RWPE1 (cell line): ENCODE data around the gene AP4M1.

Experiments used
- CTCF ChIA-PET: fragments of 350-600 bp; sonication (Branson Sonifier 250); formaldehyde crosslinking; extraction: SDS; loops from one replicate; lab custom pipeline; 2021; lab: Yijun Ruan, JAX
- POLR2A ChIA-PET: fragments of 400-600 bp; formaldehyde crosslinking; extraction: SDS; loops from one replicate; lab custom pipeline; 2020; ENCODE audit warnings: antibody characterized with exemption; ENCODE audit not compliant: low non-redundant PET; lab: Yijun Ruan, JAX
- DNase-seq: peaks from one replicate; pipeline ENCODE4 v3.0.0; 2012; ENCODE audit warnings: low spot score
- H3K27ac ChIP-seq: fragments of 450-650 bp; 2 replicates; pipeline ENCODE4 v1.5.1; 2017
- TF ChIP-seq, protein P1 (sequence below): fragments of 450-650 bp; conservative IDR thresholded peaks from 2 replicates; pipeline ENCODE4 v1.5.1; 2017; ENCODE audit warnings: low read depth, mild to moderate bottlenecking

Gene AP4M1

DNA sequence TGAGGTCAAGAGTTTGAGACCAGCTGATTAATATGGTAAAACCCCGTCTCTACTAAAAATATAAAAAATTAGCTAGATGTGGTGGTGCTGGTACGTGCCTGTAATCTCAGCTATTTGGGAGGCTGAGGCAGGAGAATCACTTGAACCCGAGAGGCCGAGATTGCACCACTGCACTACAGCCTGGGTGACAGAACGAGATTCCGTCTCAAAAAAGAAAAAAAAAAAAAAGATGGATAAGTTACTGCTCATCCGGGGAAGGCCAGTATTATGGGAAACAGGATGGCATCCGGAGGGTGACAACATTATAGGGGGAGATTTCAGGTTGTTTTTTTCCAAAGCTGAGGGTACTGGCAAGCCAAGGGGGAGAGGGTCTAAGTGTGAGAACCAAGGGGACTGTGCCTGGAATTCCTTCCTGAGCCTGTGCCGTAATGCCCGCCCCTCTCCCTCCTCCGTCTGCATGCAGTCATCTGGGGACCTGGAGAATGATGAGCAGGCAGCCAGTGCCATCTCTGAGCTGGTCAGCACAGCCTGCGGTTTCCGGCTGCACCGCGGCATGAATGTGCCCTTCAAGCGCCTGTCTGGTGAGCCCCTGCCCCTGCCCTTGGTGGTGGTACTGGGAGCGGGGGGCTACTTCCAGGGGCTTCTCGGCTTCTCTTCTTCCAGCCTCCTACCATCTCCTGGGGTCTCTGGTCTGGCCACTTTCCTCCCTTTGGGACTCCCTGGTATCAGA lies 51.7 kb downstream of the AP4M1 start:
- ChIA-PET CTCF (no interaction called here), POLR2A (no interaction called here)
- no peak for DNase-seq
- H3K27ac ChIP-seq: peak overlapping the region; percentile 93
- TF ChIP-seq, protein P1, sequence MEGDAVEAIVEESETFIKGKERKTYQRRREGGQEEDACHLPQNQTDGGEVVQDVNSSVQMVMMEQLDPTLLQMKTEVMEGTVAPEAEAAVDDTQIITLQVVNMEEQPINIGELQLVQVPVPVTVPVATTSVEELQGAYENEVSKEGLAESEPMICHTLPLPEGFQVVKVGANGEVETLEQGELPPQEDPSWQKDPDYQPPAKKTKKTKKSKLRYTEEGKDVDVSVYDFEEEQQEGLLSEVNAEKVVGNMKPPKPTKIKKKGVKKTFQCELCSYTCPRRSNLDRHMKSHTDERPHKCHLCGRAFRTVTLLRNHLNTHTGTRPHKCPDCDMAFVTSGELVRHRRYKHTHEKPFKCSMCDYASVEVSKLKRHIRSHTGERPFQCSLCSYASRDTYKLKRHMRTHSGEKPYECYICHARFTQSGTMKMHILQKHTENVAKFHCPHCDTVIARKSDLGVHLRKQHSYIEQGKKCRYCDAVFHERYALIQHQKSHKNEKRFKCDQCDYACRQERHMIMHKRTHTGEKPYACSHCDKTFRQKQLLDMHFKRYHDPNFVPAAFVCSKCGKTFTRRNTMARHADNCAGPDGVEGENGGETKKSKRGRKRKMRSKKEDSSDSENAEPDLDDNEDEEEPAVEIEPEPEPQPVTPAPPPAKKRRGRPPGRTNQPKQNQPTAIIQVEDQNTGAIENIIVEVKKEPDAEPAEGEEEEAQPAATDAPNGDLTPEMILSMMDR: no peak

DNA sequence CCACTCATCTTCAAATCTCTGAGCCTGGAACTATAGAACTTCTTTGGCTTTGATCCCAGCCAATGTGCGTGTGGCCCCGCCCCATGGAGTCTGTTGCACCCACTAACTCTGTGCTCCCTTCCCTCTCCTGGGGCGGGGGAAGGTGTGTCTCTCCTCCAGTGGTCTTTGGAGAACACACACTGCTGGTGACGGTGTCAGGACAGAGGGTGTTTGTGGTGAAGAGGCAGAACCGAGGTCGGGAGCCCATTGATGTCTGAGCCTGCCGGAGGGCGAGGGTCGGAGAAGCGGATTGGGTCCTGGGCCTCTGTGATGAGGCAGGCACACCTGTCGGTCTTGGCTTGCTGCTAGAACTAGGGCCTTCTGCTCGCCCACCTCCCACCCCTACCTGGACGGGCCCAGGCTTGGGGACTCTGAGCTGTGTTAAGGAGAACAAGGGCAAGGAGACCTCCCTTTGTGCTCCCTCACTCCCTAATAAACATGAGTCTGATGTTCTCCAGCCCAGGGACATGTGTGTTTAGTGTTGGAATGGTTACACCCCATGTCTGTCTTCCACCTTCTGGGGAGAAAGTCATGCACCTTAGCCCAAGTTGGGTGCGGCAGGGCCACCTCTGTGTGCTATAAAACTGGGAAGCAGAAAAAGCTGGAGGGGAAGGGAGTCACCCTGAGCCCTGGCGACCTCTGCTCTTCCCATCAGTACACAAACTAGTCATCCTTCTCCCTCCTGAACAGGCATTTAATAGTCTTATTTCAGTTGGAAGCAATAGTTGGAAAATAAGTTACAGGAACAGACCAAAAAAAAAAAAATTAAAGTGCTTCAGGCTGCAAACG lies 52.5 kb downstream of the AP4M1 start:
- DNase-seq: no peak
- ChIA-PET CTCF (interaction anchor here (0.8 kb wide), 1 partner anchor 21 kb away, joined by 3 read pairs; no protein-coding TSS in a partner anchor), POLR2A (interaction anchor here (1.4 kb wide), 1 partner anchor 274 kb away, joined by 4 read pairs; the partner anchor contains the start of gene ZCWPW1)
- TF ChIP-seq, protein P1: no peak
- H3K27ac ChIP-seq: peak overlapping the region; percentile 93

DNA sequence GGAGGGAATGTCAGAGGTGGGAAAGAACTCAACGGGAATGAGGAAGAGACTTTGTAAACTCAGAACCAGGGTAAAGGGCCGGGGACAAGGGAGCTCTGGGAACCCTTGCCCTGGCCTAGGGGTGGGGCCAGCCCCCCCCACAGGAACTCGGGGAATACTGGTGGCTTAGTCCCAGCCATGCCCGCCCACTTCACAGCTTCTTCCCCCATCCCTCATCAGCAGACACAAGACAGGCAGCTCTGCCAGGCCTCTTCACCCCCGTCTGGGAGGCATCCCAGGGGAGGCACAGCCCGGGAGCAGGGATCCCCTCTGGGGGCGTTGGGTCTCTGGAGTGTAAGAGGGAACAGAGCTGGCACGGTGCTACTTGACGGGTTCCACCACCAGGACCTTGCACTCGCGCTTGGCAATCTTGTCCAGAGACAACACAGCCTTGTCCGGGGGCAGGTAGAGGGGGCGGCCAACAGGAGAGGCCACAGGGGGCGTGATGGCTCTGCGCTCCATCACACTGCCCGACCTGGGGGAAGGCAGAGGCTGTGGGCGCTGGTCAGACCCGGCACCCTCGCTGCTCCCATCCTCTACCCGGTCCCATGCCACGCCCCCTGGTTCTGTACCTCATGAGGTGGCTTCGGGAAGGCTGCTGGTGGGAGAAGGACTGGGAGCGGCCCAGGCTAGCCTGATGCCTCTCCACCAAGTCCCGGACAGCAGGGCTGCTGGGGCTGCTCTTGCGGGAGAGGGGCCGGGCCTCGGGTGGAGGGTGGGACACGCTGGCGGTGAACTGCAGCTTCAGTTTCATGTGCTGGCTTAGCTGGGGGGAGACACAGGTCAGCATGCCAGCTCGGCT lies 53.4 kb downstream of the AP4M1 start:
- ChIA-PET CTCF (interaction anchor here (0.6 to 1.1 kb wide), 4 partner anchors 22 to 989 kb away, joined by 3 to 7 read pairs (median 3); no protein-coding TSS in a partner anchor), POLR2A (interaction anchor here (0.6 to 1.4 kb wide), 2 partner anchors 62 to 273 kb away, joined by 3 to 4 read pairs; partner anchors contain the start of gene ZCWPW1)
- H3K27ac ChIP-seq: peak overlapping the region; percentile 93
- no peak for DNase-seq
- TF ChIP-seq, protein P1: no peak

DNA sequence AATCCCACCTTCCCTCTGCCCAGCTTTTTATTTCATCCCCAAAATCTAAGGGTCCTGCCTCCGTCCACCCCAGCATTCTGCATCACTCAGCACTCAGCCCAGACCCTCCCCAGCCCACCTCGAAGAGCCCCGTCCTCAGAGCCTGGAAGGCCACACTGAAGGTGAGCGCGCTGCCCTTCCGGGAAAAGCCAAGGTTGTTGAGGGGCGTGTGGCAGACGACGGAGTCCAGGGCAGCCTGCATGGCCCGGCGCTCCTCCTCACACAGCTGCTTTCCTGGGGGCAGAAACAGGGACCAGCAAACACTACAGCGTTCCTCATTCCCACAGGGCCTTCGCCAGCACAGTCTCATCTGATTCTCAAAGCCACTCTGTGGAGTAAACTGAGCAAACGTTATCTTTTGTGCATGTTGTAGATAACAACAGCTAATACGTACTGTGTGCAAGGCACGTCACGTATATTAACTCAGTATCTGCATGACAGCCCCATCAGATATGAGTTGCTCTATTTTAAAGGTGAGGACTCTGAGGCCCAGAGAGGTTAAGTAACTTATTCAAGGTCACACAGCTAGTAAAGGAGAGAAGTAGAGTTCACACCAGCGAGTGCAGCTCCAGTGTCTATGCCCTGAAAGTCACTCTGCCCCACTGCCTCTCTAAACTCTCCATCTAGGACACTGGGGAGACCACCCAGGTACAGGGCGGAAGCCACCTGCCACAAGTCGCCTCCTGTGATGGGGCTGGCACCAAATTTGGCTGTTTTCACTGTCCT lies 54.3 kb downstream of the AP4M1 start:
- TF ChIP-seq, protein P1: no peak
- no peak for DNase-seq
- CTCF ChIA-PET: interaction anchor here (0.6 to 1.1 kb wide), 2 partner anchors 21 to 23 kb away, joined by 3 read pairs; no protein-coding TSS in a partner anchor
- H3K27ac ChIP-seq: peak overlapping the region; percentile 93
- POLR2A ChIA-PET: interaction anchor here (0.5 to 1.4 kb wide), 2 partner anchors 21 to 273 kb away, joined by 4 read pairs; partner anchors contain the start of gene ZCWPW1

DNA sequence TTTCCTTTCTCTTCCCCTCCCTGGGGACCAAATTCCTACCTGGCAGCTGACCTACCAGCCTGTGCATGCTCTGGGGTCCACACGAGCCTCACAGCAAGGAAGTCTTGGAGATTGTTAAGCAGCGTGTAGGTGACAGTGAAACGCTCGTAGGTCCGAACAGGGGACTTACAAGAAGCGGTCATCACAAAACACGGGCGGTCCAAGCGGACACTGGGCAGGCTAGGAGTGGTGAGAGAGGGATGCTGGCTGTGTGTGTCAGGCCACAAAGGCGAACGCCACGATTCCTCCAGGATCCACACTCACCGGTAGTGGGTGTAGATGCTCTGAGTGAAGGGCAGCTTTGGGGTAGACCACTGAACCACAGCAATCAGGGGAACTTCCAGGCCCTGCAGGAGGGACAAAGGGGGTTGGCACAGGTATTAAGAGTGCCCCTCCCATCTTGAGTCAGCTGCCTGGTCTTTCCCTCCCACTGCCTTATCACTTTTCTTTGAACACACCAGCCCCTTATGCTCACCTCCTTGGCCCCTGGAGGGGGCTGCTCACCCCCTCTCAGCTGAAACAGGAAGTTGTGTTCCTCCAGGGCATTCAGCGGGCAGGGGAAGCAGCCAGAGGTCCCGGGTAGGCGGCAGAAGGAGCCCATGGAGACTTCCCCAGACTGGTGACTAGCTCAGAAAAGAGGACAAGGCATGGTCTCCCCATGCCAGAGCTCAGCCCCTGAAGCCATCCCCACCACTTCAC lies 55.1 kb downstream of the AP4M1 start:
- no peak for DNase-seq
- TF ChIP-seq, protein P1: no peak
- ChIA-PET CTCF (interaction anchor here (0.5 to 1.1 kb wide), 2 partner anchors 24 to 30 kb away, joined by 3 to 5 read pairs; partner anchors contain the start of gene MBLAC1), POLR2A (no interaction called here)
- peak overlapping the region; percentile 93 for H3K27ac ChIP-seq
